HG03469 (cell line): ENCODE measurements around the gene RTN4R.

Source experiments
- ATAC-seq: cut with Tn5 transposase; IDR thresholded peaks from one replicate; pipeline ENCODE4 v1.9.1; 2021; ENCODE audit warnings: mild to moderate bottlenecking, moderate library complexity, moderate number of reproducible peaks; ENCODE audit not compliant: unreplicated experiment

RTN4R gene

DNA sequence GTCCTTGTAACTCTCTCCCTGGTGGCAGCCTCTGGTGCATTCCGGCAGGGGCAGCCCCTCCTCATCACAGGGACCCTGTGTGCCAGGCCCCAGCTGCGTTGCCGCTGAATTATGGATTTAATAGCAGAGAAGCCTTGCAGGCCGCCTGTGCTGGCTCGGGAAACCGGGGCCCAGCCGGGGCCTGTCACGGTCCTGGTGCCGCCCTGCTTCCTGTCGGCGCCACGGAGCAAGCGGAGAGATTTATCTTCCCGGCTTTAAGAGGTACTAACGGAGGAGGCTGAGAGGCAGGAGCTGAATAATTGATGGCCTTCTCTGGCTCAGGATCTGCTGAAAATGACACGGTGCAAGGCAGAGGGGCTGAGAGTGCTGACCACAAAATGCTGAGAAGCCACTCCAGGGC, 63.3 kb downstream of the RTN4R start:
- ATAC-seq: no peak

DNA sequence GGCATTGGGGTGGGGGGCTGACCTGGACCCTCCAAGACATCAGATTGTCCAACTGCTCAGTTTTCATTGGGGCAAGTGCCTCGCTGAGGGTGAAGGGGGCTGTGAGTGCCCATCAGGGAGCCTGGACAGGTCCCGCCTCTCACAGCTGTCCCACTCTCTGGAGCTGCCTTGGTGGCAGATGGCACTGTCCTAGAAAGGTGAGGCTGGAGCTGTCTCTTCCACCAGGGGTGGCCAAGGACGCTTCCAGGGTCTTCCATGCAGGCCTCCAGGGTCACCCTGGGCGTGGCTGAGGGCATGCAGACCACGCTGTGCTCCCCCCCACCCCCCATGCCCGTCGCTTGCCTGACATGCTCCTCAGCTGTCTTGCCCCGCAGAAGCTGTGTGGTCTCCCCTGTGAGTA, 63.8 kb downstream of the RTN4R start:
- no peak for ATAC-seq

DNA sequence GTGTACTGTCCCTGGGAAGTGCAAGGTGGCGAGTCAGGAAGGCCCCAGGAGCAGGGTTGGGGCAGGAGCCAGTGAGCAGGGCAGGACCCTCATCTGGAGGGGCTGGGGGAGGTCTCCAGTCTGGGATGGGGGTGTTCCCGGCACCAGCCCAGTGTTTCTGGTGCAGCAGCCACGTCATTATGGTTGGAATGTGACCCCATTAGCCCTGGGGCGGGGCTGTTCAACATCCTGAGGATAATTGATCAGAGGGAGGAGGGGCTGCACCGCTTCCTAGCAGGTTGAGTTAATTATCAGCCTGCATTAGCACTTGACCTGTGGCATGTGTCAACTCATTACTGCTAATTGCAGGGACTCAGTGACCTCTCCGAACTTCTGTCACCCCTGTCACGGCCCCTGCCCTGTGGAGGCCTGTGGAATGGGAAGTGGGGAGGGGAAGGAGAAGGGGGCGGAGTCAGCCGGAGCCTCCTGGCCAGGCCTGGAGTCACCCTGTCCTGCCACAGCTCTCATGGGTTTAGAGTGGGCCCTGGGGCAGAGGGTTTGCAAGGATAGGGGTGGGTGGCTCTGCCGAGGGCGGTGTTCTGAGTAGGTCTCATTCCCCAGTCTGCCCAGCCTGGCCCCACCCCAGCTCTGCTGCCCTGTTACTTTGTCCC, 64.4 kb downstream of the RTN4R start:
- no peak for ATAC-seq

DNA sequence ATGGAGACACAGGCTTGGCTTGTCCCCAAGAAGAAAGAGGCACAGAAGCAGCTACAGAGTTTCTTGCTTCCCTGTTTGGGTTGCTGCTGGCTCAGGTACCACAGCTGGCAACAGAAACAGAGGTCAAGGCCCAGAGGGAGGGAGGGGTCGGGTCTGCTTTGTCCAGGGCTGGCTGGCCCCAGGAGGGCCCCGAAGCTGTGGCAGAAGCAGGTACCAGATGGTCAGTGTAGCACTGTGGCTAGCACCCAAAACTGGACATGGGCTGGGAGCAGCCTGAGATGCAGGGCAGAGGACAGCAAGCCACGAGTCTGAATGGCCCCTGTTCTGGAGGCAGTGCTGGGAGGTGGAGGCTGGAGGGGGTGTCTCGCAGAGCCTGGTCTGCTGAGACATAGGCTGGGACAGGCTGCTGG, 65.0 kb downstream of the RTN4R start:
- no peak for ATAC-seq

DNA sequence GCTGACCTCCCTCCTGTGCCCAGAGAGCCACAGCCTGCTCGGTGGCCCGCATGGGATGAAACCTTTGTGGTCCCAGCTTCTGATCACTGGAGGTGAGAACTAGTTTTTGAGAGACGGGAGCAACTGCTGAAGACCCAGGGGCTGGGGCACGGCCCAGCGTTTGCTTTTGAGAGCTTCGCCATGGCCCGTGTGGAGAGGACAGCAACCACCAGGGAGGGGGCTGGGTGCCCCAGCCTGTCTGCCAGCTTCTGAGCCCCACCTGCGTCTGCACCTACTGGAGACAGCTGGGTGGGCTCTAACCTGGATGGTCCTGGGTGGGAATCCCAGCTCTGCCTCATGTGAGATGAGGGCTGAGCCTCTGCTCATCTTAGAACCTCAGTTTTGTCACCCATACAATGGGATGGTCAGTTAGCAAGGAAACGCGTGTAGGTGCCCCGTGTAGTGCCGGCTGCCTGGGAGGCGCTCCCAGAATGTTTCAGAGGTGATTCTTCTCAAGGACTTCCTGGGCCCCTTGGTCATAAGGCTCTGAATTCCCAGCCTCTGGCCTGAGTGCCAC, 66.2 kb downstream of the RTN4R start:
- ATAC-seq: no peak

DNA sequence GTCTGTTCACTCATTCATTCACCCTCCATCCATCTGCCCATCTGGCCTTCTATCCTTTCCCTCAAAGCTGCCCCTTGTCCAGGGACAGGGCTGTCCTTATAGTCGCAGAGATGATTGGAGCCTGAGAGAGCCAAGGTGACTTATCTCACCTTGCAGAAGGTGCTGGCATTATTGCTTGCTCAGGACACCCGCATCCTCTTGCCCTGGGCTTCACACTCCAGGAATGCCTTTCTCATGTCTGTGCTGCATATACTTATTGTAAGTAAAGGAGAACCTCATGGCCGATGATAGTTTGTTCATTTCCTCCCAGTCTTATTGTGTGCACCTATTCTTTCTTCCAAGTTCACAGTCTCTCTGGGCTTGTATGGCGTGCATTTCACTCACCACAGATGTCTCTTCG, 68.2 kb downstream of the RTN4R start:
- no peak for ATAC-seq

DNA sequence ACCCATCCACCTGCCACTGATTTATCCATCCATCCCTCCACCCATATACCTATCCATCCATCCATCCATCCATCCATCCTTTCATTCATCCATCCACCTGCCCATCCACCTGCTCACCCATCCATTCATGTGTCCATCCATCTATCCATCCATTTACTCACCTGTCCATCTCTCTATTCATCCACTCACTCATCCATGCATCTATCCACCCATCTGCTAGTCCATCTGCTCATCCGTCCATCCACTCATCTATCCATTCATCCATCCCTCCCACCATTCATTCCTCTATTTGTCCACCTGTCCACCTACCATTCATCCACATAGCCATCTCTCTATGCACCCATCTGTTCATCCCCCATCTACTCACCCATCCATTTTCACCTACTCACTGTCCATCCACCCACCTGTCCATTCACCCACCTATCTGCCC, 68.7 kb downstream of the RTN4R start:
- ATAC-seq: no peak

DNA sequence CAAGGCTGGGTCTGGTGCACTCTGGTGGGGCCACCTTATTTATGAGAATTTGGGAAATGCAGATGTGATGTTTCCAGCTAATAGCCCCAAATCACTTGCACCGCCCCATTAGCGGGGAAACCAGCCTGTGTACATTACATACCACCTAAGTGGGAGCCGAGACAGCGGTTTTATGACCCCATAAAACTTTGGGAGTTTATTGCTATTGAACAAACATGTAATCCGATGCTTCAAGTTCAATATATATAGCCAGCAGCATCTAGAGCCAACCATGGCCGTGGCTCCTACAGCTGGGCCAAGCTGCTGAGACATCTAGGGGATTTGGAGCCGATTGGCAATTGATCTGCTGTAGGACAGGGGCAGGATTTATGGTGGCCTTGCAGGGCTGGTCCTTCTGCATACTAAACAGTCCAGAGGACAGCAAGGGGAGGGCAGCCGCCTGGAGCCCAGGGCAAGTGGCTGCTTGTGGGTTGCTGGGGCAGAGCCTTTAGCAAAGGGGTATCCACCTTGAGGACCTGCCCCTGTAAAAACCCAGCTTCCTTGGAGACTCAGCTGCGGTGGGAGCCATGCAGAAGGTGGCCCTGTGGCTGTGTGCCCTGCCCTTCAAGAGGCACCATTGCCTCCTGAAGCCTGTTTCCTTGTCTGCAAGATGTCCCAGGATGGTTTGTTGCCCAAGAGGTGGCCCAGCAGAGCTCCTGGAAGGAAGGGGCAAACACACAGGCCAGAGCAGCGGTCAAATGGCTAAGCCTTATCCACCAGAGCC, 69.4 kb downstream of the RTN4R start:
- ATAC-seq: no peak

DNA sequence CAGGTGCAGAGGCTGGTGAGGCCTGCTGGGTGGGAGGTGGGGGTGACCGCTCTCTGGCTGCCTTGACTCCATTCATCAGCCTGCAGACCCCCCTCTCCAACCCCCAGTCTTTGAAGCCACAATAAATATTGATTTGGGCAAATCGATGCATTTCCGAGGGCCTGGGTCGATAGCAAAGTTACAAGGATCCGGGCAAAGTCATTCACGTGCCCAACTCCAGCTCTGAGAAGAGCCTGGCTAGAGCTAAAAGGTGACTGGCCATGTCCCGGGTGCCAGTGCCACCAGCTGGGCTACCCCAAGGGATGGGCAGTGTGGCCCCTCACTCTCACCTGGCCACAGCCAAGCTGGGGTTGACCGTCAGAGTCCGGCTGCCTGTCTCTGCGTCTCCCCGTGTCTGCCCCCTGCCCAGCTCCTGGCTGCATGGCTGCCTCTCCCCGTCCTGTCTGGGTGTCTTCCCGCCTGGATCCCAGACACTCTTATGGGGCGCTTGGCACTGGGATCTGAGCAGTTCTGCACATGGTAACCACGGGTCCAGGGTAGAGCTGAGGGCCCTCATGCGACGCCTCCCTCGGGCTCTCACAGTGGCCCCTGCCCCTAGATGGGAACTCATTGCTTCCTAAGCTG, 70.6 kb downstream of the RTN4R start:
- ATAC-seq: no peak

DNA sequence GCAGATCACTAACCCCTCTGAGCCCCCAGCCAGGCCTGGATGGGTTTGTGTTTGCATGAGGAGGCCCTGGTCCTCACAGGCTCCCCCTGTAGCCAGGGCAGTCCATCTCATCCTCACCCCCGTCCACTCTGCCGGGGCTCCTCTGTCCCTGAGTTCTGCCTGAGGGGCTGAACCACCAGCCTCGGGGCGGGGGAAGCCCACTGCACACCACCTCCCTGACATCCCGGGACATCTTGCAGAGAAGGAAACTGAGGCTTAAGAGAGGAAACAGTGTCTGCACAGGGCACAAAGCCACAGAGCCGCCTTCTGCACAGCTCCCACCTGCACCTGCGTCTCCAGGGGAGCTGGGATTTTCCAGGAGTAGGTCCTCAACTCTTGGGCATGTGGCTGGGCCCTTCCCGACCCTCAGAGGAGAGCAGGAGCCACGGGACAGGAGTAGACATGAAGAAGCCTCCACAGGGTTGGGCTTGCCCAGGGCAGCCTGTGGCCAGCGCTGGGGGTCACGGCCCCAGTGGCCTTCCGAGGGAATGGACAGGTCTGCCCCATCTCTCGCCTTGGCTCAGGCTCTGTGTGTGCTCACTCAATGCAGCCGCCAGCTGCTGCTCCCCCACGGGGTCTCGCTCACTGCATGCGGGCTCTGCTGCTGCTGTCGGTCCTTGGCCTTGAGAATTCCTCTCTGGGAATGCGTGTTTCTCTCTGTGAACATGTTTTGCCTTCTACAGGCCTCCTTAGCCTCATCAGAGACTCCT, 71.8 kb downstream of the RTN4R start:
- ATAC-seq: no peak

DNA sequence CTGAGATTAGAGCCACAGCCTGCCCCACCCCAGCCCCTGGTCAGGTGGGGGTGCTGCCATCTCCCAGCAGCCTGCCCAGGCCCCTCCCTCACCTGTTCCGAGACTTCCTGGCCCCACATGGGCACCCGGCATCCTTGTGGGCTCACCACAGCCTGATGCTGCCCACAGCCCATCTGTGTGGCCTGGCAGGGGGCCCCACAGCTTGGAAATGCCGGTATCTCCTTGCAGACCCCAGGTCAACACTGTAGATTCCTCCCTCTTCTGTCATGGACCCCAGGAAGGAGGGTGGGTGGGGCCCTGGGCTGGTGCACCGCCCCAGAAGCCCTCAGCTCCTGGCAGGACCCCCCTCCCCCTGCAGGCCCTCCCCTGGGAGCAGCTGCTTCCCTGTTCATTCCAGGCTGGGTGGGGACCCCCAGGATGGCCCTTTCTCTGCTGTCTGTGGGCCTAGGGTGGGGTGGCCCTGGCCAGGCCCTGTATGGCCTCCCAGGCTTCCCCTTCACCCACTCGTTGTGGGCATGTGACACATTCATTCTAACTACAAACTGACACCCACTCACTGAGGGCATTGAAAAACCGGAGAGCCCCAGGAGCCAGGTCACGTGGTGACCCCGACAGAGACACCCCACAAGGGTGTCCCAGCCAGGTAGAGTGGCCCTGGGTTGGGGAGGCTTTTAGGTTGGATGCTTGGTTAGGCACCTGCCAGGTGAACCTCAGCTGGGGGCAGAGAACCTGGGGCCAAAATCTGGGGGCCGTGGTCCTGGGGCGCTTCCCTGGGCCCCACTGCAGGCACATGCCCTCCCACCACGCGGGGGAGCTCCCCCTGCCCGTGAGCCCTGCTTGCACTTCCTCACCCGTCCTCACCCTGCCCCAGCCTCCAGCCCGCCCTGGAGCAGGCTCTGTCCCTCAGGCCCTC, 73.2 kb downstream of the RTN4R start:
- no peak for ATAC-seq

DNA sequence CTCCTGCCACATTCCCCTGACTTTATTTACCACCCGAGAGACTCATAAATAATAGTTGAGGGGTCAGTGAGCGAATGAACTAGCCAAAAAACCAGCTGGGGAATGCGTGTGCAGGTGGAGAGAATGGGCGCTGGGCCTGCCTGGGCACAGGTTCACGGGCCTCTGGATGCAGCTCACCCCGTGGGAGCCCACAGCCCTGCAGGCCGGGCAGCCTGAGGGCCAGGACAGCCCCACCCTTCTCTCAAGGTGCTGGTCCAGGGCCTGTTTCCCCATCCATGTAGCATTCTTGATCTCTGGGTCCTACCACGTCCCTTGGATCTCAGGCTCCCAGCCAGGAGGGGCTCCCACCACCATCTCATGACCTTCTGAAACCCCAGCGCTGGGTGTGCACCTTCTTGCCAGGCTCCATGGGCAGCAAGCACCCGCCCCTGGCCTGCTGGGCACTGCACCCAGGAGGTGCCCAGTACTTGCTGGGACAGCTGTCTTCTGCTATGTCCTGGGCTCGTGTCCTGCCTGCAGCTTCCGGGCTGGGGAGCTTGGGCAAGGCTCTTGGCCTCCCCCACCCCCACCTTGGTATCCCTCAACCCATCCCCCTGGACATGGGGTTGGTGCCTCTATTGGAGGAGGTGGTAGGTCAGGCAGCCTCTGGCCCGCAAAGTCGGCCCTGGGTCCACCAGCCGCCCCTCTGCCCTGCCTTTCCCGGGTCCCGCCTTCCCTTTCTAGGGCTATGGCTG, 74.2 kb downstream of the RTN4R start:
- ATAC-seq: no peak

DNA sequence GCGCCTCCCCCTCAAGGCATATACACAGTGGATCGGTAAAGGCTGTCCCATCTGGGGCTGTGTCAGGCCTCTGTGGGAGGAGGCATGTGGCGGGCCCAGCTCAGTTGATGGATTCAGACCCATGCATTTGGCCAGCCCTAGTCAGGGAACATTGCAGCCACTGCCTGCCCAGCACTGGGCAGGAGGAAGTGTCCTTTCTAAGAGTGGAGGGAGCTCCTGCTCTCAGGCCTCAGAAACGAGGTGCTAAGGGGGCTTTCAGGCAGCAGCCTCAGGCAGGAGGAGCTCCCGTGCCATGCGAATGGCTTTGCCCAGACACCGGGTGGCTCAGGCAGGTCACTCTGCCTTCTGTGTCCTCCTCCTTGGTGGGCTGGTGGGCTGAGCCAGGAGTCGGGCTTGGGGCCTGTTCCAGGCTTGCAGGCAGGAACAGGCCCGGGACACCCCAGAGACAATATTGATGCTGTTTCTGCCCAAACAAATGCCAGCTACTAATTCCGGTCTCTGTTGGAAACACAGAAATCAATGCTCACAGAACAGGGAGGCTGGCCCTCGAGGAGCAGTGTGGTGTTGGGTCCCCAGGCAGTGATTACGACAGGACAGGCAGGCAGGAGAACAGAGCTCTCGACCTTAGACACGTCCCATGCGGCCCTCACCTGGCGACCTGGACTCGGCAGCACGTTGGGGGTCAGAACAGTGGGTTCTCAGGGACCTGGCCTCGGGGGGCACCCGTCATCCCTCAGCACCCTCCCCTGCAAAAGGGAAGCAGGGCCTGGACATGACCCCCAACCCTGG, 75.0 kb downstream of the RTN4R start:
- no peak for ATAC-seq

DNA sequence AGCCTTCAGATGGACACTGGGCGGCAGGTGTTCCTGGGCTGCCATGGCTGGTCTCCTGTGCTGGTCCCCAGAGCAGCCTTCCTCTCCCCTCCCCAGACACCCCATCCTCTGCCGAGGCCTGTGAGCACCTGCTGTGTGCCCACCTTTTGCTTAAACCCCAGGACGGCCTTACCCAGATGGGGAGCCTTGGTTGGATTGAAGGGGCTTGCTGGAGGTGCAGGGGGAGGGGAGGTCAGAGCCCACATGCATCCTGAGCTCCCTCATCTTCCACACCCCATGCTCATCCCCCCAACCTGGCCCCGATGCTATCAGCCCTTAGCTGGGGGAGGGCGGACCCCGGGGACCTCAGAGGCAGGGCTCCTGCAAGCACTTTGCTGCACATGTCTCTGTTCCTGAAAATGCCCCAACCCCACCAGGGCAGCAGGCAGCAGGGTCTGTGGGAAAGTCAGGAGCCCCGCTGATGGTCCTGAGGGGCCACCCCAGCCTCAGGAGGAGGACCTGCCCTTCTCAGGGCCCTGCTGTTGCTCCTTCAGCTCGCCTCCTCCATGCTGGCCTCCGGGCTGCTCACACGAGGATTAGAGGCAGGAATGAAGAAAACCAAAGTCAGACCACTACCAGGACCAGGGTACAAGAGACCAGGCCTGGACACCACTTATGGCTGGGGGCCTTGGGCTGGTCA, 75.7 kb downstream of the RTN4R start:
- ATAC-seq: no peak

DNA sequence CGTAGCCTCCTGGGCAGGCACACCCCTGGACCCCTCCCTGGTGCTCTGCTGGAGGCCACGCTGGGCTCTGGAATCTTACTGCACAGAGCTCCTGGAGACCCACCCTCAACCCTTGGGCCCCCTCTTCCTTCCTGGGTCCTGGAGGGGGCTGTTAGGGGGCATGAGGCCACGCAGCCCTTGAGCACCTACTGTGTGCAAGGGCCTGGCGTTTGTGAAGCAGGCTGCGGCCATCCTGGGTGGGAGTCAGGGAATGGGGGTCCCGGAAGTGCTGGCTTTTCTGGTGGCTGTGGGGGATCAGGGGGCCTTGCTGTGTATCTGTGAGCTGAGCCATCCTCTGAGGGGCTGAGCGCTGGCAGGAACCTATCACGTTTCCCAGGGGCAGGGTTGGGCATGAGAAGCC, 76.3 kb downstream of the RTN4R start:
- no peak for ATAC-seq
